NCI-H510A treated with DMSO at 0.1 percent for 48 hours (cell line): Measurements from ENCODE around the gene HOXA6.

ENCODE experiments used
- DNase-seq: peaks from one replicate; lab custom pipeline; 2025; lab: John Stamatoyannopoulos, UW

Gene HOXA6

GRCh38 chr7:27161214-27161720 is 13.7 kb upstream of the HOXA6 start:
- DNase-seq, result peak; percentile 64

- DNase-seq, result peak; percentile 90
Measured at GRCh38 chr7:27160546-27161213, 13.1 kb upstream of the HOXA6 start.

GRCh38 chr7:27160145-27160545 is 12.6 kb upstream of the HOXA6 start:
- no peak for DNase-seq

- peak; percentile 51 for DNase-seq
Measured at GRCh38 chr7:27159266-27160144, 11.9 kb upstream of the HOXA6 start.

GRCh38 chr7:27158436-27159265 is 11.1 kb upstream of the HOXA6 start:
- peak; percentile 24 for DNase-seq

GRCh38 chr7:27157702-27158431 is 10.3 kb upstream of the HOXA6 start:
- DNase-seq, result no peak

GRCh38 chr7:27156916-27157701 is 9.5 kb upstream of the HOXA6 start:
- DNase-seq, result no peak

GRCh38 chr7:27156508-27156898 is 8.9 kb upstream of the HOXA6 start, which contains the start of gene HOXA7:
Gene HOXA7 (minus strand): TSS chr7:27156675. CDS start chr7:27156545, 130 bp downstream.
- peak; percentile 74 for DNase-seq

- peak; percentile 61 for DNase-seq
Measured at GRCh38 chr7:27155816-27156507, 8.4 kb upstream of the HOXA6 start.

GRCh38 chr7:27154901-27155815 is 7.6 kb upstream of the HOXA6 start:
- no peak for DNase-seq

GRCh38 chr7:27154369-27154768 is 6.8 kb upstream of the HOXA6 start:
- DNase-seq, result no peak

GRCh38 chr7:27153526-27153925 is 6.0 kb upstream of the HOXA6 start:
- DNase-seq, result no peak

GRCh38 chr7:27152816-27153442 is 5.4 kb upstream of the HOXA6 start:
- no peak for DNase-seq

- no peak for DNase-seq
Measured at GRCh38 chr7:27151931-27152815, 4.6 kb upstream of the HOXA6 start, which contains the start of gene HOXA3. Gene HOXA3 (minus strand): TSS chr7:27152583. CDS start chr7:27110640, 41,943 bp downstream.

- DNase-seq, result no peak
Measured at GRCh38 chr7:27151341-27151930, 3.9 kb upstream of the HOXA6 start.

- DNase-seq, result peak; percentile 84
Measured at GRCh38 chr7:27150568-27151340, 3.2 kb upstream of the HOXA6 start.
